ENCODE data around the gene IGSF23. TPM values are rescaled to one million over a fixed set of nuclear protein-coding genes. Genes with fewer than 3 reads are reported as not detected.
A peak's percentile ranks its signal among the peaks of the same experiment; 100 is the strongest.

IGSF23 gene
- total RNA-seq, 1 donor from 2014 or later: not detected

DNA sequence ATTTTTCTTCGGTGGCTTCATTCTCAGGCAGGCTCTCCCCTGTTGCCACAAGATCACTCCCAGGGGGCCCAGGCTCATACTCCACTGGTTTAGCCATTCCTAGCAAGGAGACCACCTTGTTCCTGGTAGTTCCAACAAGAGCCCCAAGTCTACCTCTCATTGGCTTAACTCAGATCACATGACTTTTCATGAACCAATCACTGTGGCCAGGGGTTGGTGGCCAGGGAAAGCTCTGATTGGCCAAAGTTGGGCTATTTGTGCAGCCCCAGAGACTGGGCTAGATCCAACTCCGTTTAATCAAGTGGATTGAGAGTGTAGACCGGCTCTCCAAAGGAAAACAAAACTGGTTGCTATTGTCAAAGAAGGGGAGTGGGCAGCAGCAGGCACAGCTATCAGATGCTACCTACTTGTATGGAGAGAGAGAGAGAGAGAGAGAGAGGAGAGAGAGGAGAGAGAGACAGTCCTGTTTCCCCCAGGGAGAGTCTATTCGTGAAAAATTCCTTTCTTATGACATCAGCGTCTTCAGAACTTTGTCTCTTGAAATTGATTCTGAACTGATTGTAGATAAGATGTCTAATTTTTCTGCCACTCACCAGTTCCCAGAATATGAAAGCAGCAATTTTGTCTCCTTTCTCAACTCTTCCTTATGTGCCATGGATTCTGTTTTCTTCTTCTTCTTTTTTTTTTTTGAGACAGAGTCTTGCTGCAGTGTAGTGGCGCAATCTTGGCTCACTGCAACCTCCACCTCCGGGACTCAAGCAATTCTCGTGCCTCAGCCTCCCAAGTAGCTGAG is 63.9 kb downstream of the IGSF23 start:
- no peaks in the 10 kb centered on the region for H3K36me3 Mint-ChIP-seq (ENCODE audit: low read depth, unreplicated experiment)
- H3K27ac Mint-ChIP-seq (ENCODE audit: unreplicated experiment): no peak overlapping the region
- no peaks in the 10 kb centered on the region for H3K27me3 Mint-ChIP-seq (ENCODE audit: unreplicated experiment)
- no peak overlapping the region for H3K4me3 Mint-ChIP-seq (ENCODE audit: unreplicated experiment)
- TF ChIP-seq, protein P1, sequence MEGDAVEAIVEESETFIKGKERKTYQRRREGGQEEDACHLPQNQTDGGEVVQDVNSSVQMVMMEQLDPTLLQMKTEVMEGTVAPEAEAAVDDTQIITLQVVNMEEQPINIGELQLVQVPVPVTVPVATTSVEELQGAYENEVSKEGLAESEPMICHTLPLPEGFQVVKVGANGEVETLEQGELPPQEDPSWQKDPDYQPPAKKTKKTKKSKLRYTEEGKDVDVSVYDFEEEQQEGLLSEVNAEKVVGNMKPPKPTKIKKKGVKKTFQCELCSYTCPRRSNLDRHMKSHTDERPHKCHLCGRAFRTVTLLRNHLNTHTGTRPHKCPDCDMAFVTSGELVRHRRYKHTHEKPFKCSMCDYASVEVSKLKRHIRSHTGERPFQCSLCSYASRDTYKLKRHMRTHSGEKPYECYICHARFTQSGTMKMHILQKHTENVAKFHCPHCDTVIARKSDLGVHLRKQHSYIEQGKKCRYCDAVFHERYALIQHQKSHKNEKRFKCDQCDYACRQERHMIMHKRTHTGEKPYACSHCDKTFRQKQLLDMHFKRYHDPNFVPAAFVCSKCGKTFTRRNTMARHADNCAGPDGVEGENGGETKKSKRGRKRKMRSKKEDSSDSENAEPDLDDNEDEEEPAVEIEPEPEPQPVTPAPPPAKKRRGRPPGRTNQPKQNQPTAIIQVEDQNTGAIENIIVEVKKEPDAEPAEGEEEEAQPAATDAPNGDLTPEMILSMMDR (IDR thresholded peaks at IDR 0.05; ENCODE audit: unreplicated experiment): no peak
- DNase-seq (ENCODE audit: low spot score): no peak
- H3K9me3 Mint-ChIP-seq (ENCODE audit: unreplicated experiment): no peaks in the 10 kb centered on the region
- H3K4me1 Mint-ChIP-seq (ENCODE audit: unreplicated experiment): no peaks in the 10 kb centered on the region

DNA sequence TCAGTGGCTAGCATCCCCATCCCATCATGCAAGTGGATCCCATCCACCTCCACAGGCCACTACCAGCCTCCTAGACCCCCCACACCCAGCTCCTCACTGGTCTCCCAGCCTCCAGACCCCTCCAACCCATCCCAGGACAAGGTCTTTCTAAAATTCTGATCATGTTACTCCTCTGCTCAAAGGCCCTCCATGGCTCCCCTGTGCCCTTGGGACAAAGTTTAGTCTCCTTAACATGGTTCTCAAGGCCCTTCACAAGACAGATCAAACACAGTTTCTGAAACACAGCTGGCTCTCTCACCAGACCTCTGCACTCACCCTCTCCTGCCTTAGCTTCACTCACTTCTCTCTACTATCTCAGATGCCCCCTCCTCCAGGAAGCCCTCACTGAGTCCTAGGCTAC is 67.2 kb downstream of the IGSF23 start:
- Mint-ChIP-seq H3K27ac (ENCODE audit: unreplicated experiment) (no peak overlapping the region), H3K4me1 (ENCODE audit: unreplicated experiment) (peaks cover 6% of the 10 kb centered on the region), H3K36me3 (ENCODE audit: low read depth, unreplicated experiment) (no peaks in the 10 kb centered on the region), H3K9me3 (ENCODE audit: unreplicated experiment) (no peaks in the 10 kb centered on the region), H3K27me3 (ENCODE audit: unreplicated experiment) (no peaks in the 10 kb centered on the region), H3K4me3 (ENCODE audit: unreplicated experiment) (no peak overlapping the region)
- TF ChIP-seq, protein P1 (IDR thresholded peaks at IDR 0.05; ENCODE audit: unreplicated experiment): no peak
- no peak for DNase-seq (ENCODE audit: low spot score)

DNA sequence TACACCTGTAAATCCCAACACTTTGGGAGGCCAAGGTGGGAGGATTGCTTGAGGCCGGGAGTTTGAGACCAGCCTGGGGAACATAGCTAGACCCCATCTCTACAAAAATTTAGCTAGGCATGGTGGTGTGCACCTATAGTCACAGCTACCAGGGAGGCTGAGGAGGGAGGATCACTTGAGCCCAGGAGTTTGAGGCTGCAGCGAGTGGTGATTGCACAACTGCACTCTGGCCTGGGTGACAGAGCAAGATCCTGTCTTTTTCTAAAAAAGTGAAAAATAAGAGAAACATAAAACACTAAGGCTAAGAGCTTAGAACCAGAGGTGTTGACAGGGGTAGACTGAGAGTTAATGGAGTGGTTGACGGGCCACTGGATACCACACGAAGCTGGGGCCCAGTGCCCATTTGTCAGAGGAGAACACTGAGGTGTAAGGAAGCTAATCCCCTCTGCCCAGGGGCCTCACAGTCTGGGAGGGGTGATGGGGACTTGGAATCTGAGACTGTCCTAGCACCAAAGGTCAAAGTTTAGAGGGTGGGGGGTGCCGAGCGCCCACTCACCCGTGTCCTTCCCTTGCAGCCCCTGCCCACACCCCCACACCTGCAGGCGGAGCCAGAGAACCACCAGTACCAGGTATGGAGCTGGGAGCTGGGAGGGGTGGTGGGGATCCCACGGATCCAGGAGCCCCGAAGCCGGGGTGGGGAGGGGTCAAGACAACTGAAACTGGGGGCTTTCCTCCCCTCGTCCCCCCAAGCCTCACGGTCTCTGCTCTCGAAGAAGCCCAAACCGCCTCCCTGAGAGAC is 68.8 kb downstream of the IGSF23 start:
- H3K27ac Mint-ChIP-seq (ENCODE audit: unreplicated experiment): no peak overlapping the region
- TF ChIP-seq, protein P1 (IDR thresholded peaks at IDR 0.05; ENCODE audit: unreplicated experiment): no peak
- no peaks in the 10 kb centered on the region for H3K36me3 Mint-ChIP-seq (ENCODE audit: low read depth, unreplicated experiment)
- no peaks in the 10 kb centered on the region for H3K9me3 Mint-ChIP-seq (ENCODE audit: unreplicated experiment)
- DNase-seq (ENCODE audit: low spot score): no peak
- no peaks in the 10 kb centered on the region for H3K27me3 Mint-ChIP-seq (ENCODE audit: unreplicated experiment)
- peaks cover 6% of the 10 kb centered on the region for H3K4me1 Mint-ChIP-seq (ENCODE audit: unreplicated experiment)
- no peak overlapping the region for H3K4me3 Mint-ChIP-seq (ENCODE audit: unreplicated experiment)

DNA sequence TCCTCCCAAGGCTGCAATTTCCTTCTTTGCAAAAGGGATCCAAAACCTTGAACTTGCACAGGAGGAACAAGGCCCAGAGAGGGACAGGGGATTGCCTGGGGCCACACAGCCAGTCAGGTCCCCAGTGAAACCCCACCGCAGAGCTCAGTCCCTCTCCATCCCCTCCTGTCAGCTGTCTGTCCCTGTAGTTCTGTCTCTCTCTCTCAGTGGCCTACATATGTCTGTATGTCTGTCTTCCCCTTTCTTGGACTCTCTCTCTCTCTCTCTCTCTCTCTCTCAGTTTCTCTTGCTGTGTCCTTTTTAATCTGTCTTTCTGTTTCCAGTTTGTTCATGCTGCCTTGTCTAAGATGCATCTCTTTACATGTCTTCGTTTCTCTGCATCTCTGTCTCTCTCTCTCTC is 69.4 kb downstream of the IGSF23 start:
- peaks cover 6% of the 10 kb centered on the region for H3K4me1 Mint-ChIP-seq (ENCODE audit: unreplicated experiment)
- DNase-seq (ENCODE audit: low spot score): no peak
- peak overlapping the region; percentile 29 for H3K4me3 Mint-ChIP-seq (ENCODE audit: unreplicated experiment)
- no peaks in the 10 kb centered on the region for H3K36me3 Mint-ChIP-seq (ENCODE audit: low read depth, unreplicated experiment)
- no peaks in the 10 kb centered on the region for H3K27me3 Mint-ChIP-seq (ENCODE audit: unreplicated experiment)
- no peaks in the 10 kb centered on the region for H3K9me3 Mint-ChIP-seq (ENCODE audit: unreplicated experiment)
- TF ChIP-seq, protein P1 (IDR thresholded peaks at IDR 0.05; ENCODE audit: unreplicated experiment): no peak
- H3K27ac Mint-ChIP-seq (ENCODE audit: unreplicated experiment): no peak overlapping the region

All from endothelial cell (in vitro differentiated cells).